Suprapubic skin (tissue), 4 donors: Measurements from ENCODE around the gene MTA1. TPM values are rescaled to one million over a fixed set of nuclear protein-coding genes. Genes with fewer than 3 reads are reported as not detected.

Source experiments
- DNase-seq, 2 donors: peaks; one replicate each; pipeline ENCODE4 v3.0.0-alpha.2; 2019; ENCODE audit warnings: low spot score in 2 of 2
- H3K27ac ChIP-seq: fragments of 200-600 bp; sonication (generic); one replicate; pipeline ENCODE4 v1.5.1; 2019
- H3K27me3 ChIP-seq: fragments of 200-600 bp; sonication (generic); one replicate; pipeline ENCODE4 v1.5.1; 2019
- H3K36me3 ChIP-seq: fragments of 200-600 bp; sonication (generic); one replicate; pipeline ENCODE4 v1.5.1; 2019
- H3K4me1 ChIP-seq: fragments of 200-600 bp; sonication (generic); one replicate; pipeline ENCODE4 v1.5.1; 2019
- H3K4me3 ChIP-seq: fragments of 200-600 bp; sonication (generic); one replicate; pipeline ENCODE4 v1.5.1; 2019; ENCODE audit warnings: mild to moderate bottlenecking
- H3K9me3 ChIP-seq: fragments of 200-600 bp; sonication (generic); one replicate; pipeline ENCODE4 v1.5.1; 2019
- EP300 ChIP-seq: sonication (generic); formaldehyde crosslinking; IDR thresholded peaks from one replicate; pipeline ENCODE4 v1.6.1; 2017; ENCODE audit warnings: antibody characterized with exemption
- POLR2A ChIP-seq, 2 donors: fragments of 450-650 bp; IDR thresholded peaks; one replicate each; pipeline ENCODE4 v1.6.1; 2017; ENCODE audit warnings: antibody characterized with exemption in 2 of 2, mild to moderate bottlenecking in 2 of 2, moderate library complexity in 2 of 2
- POLR2AphosphoS5 ChIP-seq, 3 donors: sonication (generic); formaldehyde crosslinking; IDR thresholded peaks; one replicate each; pipeline ENCODE4 v1.6.1; 2017; ENCODE audit warnings: antibody characterized with exemption in 3 of 3
- WGBS: methylation state at CpG from one replicate; pipeline ENCODE4 v1.1.5; 2018; 5-methylcytosine and 5-hydroxymethylcytosine counted together
- total RNA-seq, 4 donors: library from RNA; depleted of rRNA; stranded (reverse); fragments of >200 nt; gene quantifications; one replicate each; pipeline ENCODE4 v1.1.0, GENCODE V29; 2016
- TF ChIP-seq, protein P1 (sequence below), 2 donors: fragments of 200-600 bp in 1 of 2; fragments of 450-650 bp in 1 of 2; sonication (generic) in 1 of 2; IDR thresholded peaks; one replicate each; pipeline ENCODE4 v1.5.1; 2016 to 2019; ENCODE audit warnings: antibody characterized with exemption in 2 of 2, mild to moderate bottlenecking in 1 of 2, moderate library complexity in 1 of 2

Gene MTA1
- total RNA-seq, 4 donors from 2014 or later: 38.1 to 107 (median 59.5) TPM

DNA sequence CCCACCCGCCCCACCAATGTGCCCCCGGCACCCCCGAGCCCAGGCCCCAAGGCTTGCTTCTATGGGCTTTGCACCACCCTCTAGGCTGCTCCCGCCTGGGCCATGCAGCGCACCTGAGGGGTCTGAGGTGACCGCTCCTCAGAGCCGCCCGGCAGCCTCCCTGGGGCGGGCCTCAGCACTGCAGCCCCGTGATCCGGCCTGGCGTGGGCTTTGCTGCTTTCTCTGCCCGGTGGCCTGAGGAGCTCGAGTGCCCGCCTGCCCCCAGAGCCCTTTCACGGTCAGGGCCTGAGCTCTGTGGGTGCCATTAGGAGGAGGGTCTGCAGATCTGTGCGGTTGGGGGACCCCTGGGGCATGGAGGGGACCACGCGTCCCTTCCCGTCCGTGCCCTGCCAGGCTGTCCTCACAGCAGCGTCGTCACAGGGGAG is 6.2 kb downstream of the MTA1 start:
- WGBS: 94% methylated on average over 7 of the region's 23 CpGs
- no peak for DNase-seq
- TF ChIP-seq EP300 (no peak), POLR2AphosphoS5 (IDR thresholded peaks at IDR 0.05) (no peak), POLR2A (IDR thresholded peaks at IDR 0.05) (no peak)
- TF ChIP-seq, protein P1, sequence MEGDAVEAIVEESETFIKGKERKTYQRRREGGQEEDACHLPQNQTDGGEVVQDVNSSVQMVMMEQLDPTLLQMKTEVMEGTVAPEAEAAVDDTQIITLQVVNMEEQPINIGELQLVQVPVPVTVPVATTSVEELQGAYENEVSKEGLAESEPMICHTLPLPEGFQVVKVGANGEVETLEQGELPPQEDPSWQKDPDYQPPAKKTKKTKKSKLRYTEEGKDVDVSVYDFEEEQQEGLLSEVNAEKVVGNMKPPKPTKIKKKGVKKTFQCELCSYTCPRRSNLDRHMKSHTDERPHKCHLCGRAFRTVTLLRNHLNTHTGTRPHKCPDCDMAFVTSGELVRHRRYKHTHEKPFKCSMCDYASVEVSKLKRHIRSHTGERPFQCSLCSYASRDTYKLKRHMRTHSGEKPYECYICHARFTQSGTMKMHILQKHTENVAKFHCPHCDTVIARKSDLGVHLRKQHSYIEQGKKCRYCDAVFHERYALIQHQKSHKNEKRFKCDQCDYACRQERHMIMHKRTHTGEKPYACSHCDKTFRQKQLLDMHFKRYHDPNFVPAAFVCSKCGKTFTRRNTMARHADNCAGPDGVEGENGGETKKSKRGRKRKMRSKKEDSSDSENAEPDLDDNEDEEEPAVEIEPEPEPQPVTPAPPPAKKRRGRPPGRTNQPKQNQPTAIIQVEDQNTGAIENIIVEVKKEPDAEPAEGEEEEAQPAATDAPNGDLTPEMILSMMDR (IDR thresholded peaks at IDR 0.05): no peak

GRCh38 chr14:105426416-105427130 is 6.9 kb downstream of the MTA1 start:
- H3K27ac ChIP-seq: no peak overlapping the region
- H3K27me3 ChIP-seq: no peaks in the 10 kb centered on the region
- WGBS: 91% methylated on average over 17 of the region's 21 CpGs
- no peak overlapping the region for H3K4me3 ChIP-seq
- H3K9me3 ChIP-seq: no peaks in the 10 kb centered on the region
- H3K4me1 ChIP-seq: peaks cover 14% of the 10 kb centered on the region
- TF ChIP-seq, protein P1 (IDR thresholded peaks at IDR 0.05): no peak
- TF ChIP-seq POLR2A (IDR thresholded peaks at IDR 0.05) (no peak), EP300 (no peak), POLR2AphosphoS5 (IDR thresholded peaks at IDR 0.05) (no peak)
- no peak for DNase-seq
- peaks cover 15% of the 10 kb centered on the region for H3K36me3 ChIP-seq

More for the DNA sequence above, 6.2 kb downstream of the MTA1 start:
- Histone ChIP-seq H3K4me3 (no peak overlapping the region), H3K27me3 (no peaks in the 10 kb centered on the region), H3K27ac (no peak overlapping the region), H3K4me1 (peaks cover 21% of the 10 kb centered on the region), H3K36me3 (peaks cover 15% of the 10 kb centered on the region), H3K9me3 (no peaks in the 10 kb centered on the region)

DNA sequence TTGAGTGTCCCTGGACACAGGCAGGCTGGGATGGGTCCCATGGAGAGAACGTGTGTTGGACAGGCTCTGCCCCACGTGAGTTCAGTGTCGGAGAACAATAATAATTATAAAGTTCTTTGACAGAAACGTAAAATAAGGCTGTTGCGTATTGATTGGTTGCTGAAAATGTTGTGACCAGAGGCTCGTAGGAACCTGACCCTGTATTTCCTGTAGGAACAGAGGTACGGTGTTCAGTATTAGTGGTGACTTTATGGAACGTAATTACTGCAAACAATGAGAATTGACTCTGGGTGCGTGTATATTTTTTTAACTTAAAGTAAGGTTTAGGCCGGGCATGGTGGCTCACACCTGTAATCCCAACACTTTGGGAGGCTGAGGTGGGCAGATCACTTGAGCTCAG is 7.8 kb downstream of the MTA1 start:
- no peak overlapping the region for H3K4me3 ChIP-seq
- no peak for DNase-seq
- no peaks in the 10 kb centered on the region for H3K9me3 ChIP-seq
- H3K36me3 ChIP-seq: peaks cover 15% of the 10 kb centered on the region
- TF ChIP-seq, protein P1 (IDR thresholded peaks at IDR 0.05): no peak
- TF ChIP-seq EP300 (no peak), POLR2A (IDR thresholded peaks at IDR 0.05) (no peak), POLR2AphosphoS5 (IDR thresholded peaks at IDR 0.05) (no peak)
- H3K27ac ChIP-seq: no peak overlapping the region
- WGBS: 98% methylated on average over 10 of the region's 10 CpGs
- no peaks in the 10 kb centered on the region for H3K27me3 ChIP-seq
- peaks cover 5% of the 10 kb centered on the region for H3K4me1 ChIP-seq

DNA sequence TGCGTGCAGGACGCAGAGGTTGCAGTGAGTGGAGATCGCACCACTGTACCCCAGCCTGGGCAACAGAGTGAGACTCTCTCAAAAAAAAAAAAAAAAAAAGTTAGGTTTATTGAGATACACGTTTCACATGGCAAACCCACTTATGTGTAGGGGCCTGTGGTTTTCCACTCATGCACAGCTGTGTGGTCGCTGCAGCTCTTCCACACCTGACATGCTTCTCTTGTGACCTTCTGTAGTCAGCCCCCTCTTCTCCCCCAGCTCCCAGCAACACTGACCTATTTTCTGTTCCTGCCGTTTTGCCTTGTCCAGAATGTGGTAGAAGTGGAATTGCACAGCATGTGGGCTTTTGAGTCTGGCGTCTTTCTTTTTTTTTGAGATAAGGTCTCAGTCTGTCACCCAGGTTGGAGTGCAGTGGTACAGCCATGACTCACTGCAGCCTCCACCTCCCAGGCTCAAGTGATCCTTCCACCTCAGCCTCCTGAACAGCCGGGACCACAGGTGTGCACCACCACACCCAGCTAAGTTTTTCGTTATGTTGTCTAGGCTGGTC is 8.4 kb downstream of the MTA1 start:
- no peak for DNase-seq
- Histone ChIP-seq H3K4me3 (no peak overlapping the region), H3K27ac (no peak overlapping the region)

DNA sequence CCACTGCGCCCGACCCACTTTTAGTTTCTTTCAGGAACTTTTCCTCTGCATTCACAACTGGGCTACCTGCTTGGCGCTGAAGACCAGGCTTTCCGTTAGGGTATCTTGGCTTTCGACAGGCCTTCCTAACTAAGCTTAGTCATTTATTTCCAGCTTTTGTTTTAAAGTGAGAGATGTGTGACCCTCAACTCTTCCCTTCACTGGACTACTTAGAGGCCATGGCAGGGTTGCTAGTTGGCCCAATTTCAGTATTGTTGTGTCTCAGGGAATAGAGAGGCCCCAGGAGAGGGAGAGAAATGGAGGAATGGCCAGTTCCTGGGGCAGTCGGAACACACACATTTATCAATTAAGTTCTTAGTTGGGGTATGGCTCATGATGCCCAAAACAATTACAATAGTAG is 10.4 kb downstream of the MTA1 start:
- H3K27me3 ChIP-seq: no peaks in the 10 kb centered on the region
- TF ChIP-seq EP300 (no peak), POLR2AphosphoS5 (IDR thresholded peaks at IDR 0.05) (no peak), POLR2A (IDR thresholded peaks at IDR 0.05) (no peak)
- TF ChIP-seq, protein P1 (IDR thresholded peaks at IDR 0.05): no peak
- H3K4me3 ChIP-seq: no peak overlapping the region
- H3K9me3 ChIP-seq: no peaks in the 10 kb centered on the region
- H3K4me1 ChIP-seq: no peaks in the 10 kb centered on the region
- H3K27ac ChIP-seq: no peak overlapping the region
- WGBS: 90% methylated on average over 6 of the region's 6 CpGs
- H3K36me3 ChIP-seq: peaks cover 15% of the 10 kb centered on the region
- DNase-seq: no peak

More for the DNA sequence above, 8.4 kb downstream of the MTA1 start:
- TF ChIP-seq POLR2A (IDR thresholded peaks at IDR 0.05) (no peak), POLR2AphosphoS5 (IDR thresholded peaks at IDR 0.05) (no peak), EP300 (no peak)
- TF ChIP-seq, protein P1 (IDR thresholded peaks at IDR 0.05): no peak
- H3K36me3 ChIP-seq: peaks cover 15% of the 10 kb centered on the region
- H3K27me3 ChIP-seq: no peaks in the 10 kb centered on the region
- H3K9me3 ChIP-seq: no peaks in the 10 kb centered on the region
- H3K4me1 ChIP-seq: no peaks in the 10 kb centered on the region
- 88% methylated on average over 9 of the region's 9 CpGs for WGBS
